Activated CD8-positive, alpha-beta memory T cell treated with anti-CD3 and anti-CD28 coated beads, Interleukin-2, amount 50 U/mL, for 4 hours (primary cell): ENCODE data around the gene SYNE1.
"Not testable (repeated sequence)": the region's sequence is repeated elsewhere in the genome, so short reads cannot be mapped to it uniquely, and the experiment has no call there.

Experiments
- DNase-seq: peaks from one replicate; pipeline ENCODE4 v3.0.0-alpha.2; 2020

Gene SYNE1

DNA sequence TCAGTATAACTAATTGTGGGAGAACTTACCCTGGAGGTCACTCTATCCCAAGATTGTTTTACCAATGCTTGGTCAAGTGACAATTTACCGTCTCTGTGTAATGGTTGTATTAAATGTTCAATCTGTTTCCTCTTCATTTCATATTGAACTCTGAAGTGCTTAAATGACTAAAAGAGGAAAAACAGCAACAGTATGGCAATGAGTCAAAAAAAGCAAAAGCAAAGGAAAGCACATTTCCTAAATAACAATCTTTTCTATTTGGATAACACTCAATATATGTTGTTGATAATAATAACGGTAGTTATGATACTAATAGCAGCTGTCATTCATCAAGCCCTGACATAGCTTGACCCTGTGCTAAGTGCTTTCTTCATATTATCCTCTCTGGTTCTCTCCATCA, 152.4 kb downstream of the SYNE1 start:
- no peak for DNase-seq

DNA sequence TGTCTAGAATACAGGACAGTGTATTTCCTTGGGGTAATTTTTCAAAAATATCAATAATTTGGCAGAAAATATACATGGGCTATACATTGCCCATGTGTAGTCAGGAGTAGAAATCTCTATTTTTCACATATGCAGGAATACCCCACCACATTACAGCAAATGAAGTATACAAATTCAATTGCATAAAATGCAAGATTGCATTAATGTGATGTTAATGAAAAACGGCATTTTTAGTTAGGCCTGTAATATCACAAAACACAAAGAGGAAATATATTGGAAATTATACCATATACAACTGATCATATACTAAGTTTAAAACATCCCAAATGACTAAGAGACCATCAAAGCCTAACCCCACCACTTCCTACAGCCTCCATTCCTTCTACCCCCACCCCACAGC, 154.9 kb downstream of the SYNE1 start:
- DNase-seq = no peak

DNA sequence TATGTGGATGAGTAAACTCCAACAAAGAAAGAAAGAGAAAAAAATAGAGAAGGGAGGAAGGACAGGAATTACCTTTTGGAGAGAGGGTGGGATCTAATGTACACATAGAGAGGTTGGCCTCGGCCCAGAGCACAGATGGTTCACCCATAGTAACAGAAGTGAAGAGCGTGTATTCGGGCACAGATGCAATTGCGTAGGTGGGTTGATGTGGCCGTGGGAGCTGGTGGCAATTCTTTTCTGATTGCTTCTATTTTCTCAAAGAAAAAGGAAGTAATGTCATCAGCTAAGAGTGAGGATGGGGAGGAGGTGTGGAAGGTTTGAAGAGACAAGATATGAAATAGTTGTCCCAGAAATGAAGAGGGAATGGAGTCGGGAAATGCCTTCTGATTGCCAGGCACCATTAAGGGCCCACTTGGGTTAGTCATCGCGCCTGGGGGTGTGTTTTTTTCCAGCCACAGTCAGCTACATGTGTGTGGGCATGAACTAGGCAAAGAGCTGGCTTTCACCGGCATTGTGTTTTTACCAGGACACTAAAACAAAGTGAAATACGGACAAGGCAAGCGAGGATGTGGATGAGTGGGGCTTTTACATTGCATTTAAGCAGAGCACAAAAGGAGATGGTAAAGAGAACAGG, 158.7 kb downstream of the SYNE1 start:
- DNase-seq = no peak

DNA sequence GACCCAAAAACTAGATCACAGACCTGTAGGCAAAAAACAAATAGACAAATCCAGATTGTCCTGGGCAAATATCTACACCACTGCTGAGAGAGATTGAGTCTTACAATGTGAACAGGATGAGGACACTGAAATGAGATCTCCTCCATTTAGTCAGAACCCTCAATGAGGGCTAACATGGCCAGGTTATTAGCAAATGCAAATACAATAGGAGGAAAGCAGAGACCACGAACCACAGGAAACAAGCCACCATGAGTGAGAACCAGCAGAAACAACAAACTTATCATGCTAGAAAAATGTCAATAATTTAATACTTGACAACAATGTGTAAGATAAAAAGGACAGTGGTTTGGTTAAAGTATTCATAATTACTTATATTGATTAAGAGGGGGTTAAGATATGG, 162.8 kb downstream of the SYNE1 start:
- no peak for DNase-seq

DNA sequence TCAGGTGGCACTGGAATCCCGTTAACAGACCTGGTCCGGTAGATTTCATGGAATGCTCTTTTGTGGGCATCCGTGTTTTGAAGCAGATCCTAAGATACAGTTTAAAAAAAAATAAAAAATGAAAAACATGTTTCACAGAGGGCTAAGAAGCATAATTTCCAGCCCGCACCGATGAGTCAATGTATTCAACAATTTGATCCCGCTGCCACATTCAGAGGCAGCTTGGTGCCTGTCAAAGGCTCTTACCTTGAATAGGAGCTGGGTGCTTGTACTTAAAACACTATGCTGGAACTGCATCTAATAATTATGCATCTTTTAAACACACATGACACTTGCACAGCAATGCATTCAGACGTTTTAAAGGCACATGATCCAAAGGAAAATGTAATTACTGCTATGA, 164.8 kb downstream of the SYNE1 start:
- DNase-seq = no peak

DNA sequence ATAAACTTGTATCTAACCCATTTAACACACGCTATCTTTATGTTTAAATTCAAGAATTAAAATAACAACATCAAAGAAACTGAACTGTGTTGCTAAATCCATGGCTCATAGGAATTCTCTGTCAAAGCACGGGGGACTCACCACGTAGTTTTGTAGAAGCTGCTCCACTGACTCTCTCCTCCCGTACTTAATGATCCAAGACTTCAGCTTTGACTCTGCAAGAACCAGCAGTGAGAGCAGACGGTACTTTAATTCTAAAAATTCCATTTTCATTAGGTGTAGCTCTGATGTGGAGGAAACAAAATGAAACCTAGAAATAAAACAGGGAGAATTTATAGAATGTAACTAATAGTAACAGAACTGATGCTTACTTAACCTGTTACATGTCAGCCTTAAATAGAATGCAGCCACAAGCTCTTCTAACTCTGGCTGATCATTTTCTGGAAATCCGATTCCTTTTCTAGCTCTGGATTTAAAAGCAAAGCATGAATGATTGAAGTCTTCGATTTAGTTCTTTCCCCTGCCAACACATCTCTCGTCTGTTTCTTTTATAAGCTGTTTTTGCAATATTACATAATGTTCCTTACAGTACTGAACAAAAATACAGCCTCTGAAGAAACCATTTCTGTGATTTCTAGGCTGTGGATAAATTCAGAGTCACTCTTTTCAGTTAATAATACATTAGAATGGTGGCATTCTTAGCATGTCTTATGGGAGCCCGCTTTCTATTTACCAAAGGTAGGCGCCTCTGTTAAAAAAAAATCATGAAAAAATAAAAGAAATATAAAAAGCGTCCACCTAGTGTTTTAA, 165.5 kb downstream of the SYNE1 start:
- no peak for DNase-seq

DNA sequence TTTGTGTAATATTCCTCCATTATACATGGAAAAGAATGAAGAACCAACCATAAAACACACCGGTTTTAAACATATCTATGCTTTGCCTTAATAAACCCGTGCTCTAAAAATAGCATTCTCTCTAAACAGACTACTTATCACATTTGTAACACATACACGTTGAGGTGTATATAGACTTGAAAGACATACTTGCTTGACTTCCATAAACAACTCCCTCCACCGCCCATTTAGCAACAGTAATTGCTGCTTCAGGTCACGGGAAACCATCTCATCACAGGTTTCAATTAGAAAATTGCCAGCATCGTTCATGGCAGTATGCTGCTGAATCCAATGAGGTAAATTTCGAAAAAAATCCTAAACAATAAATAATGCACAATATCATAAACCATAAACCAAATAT, 174.0 kb downstream of the SYNE1 start:
- no peak for DNase-seq

DNA sequence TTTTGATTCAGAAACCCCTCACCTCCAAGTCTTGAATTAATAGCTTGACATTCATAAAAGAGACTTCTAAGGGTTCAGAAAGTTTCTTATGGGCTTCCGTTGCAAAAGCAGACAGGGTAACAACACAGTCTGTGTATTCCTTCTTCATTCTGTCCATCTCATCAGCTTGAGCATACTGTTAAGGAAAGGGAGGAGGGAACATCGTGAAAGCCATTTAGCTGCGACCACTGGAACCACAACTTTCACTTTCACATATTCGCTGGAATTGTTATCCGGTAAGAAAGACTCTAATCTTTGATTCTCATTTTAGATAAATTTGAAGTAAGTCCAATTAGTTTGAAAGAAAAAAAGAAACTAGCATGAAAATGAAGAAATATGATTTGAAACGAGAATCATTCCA, 174.4 kb downstream of the SYNE1 start:
- DNase-seq = no peak

DNA sequence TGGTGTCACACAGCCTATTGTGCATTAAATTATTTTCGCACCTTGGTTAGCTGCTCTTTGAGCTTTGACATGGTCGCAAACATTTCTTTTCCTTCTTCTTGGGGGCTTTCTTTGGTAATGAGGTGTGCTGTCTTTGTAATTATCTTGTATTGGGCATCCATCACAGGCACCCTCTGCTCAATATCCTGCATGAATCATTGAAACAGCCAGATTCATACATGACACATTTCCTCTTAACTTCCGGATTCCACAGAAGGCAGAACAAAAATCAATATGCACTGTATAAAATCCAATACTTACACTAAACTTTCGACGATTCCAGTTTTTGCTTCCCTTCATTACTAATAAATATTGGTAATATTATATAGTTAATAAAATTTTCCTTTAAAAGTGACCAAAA, 175.6 kb downstream of the SYNE1 start:
- no peak for DNase-seq

DNA sequence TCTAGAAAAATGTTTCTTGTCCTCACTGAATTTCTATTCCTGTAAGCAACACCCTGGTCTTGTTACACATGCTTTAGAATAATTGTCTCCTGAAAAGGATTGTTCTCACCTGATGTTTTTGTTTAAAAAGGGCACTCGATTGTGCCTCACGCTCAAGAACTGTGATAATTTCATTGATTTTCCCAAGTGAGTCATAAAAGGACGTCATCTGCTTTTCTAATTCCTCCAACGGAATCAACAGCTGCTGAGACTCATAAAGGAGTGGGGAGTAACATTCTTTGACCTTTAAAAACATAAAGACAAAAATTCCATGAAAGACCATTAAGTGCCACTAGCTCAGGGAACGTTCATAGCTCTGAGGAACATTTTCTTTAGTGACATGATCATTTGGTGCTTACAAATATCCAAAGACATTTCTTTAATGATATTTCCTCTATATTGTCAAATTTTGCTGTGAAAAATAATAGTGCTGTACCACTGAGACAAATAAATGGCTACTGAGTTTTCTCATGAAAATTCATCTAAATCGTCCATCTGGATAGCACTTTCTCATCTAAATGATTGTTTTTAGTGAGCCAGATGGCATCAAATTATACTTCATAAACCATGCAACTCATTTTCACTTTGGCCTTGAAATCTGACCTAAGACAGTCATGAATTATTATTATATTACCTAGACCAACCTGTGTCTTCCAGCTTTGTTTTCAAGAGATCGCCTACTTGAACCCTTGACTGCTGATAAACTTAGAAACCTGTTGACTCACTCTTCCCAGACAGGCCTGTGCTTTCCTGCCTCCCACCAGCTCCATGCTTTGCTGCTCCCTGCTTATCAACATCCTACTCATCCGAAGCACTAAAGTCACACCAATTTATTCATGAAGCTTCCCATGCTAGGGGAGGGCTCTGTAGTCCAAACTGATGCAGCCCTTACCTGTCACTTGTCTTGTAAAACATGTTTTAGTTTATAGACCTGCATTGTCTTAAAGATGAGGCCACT, 178.2 kb downstream of the SYNE1 start:
- no peak for DNase-seq

DNA sequence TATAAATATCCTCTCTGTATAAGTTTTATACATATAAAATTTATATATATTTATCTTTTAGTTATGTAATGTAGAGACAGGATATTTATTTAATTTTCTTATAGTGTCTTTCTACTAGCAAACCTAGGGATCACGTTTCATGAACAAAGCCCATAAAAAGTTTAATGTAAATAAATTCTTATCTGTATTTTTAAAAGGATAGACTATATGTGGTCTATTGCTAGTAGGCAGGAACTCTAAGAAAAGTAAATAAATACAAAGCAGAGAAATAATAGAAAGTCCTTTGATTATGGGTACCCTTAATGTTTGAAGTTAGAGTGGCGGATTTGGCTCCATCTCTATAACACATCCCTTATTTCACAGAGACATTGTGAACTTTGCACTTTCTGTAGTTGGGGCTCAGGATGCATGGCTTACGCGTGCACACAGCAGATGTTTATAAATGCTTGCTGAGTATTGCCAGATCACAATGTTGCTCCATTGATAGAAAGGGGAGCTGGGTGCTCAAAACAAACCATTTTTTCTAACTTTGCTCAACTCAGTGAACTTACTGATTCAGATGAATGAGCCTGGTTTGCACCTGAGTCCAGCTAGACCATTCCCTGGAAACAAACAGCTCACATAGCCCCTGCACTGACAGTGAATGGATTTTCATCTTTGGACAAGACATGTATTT, 179.1 kb downstream of the SYNE1 start:
- DNase-seq = no peak

DNA sequence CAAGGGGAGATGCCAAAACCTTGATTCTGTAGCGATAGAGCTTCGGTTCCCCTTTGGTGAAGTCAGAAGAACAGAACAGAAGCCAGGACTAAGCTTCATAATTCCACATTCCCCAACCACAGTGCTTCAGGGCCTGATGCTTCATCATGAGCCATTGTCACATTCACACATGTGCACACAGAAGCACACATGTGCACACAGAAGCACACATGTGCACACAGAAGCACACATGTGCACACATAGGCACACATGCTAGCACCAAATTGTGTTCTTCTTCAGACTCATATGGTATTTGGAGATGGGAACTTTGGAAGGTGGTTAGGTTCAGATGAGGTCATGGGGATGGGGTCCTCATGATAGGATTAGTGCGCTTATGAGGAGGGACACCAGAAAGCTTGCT, 183.2 kb downstream of the SYNE1 start:
- DNase-seq = no peak

DNA sequence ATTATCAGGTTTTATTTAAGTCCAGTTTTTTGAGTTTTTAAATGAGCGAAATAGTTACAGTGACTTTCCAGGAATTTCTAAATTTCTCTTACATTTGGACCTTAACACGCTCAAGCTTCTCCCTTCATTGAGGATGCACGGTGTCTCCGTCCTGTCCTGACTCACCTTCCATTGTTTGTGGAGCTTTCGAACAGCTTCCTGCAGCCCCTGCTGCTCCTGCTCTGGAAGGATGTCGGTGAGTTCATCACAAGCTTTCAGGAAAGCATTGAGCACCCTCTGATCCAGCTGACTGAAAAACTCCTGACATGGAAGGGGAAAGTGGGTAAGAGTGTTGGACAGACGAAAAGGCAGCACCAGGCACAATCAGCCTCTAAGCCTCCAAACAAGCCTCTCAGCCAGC, 183.7 kb downstream of the SYNE1 start:
- no peak for DNase-seq

DNA sequence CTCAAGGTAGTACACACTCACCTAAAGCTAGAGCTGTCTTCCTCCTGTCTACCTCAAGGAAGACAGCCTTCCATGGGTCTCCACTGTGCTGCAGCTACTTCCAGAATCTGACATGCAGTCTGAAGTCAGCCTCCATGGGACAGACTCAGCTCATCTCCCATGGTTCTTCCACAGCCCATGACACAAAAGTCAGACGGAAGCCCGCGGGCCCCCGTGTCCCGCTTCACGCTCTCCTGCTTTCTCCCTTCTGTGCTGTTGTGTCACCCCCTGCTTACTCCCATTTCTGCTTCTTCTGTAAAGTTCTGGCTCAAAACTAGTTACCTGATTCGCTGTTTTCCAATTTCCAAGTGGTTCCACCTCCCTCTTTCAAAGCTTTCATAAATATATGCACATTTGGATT, 184.5 kb downstream of the SYNE1 start:
- DNase-seq = no peak

DNA sequence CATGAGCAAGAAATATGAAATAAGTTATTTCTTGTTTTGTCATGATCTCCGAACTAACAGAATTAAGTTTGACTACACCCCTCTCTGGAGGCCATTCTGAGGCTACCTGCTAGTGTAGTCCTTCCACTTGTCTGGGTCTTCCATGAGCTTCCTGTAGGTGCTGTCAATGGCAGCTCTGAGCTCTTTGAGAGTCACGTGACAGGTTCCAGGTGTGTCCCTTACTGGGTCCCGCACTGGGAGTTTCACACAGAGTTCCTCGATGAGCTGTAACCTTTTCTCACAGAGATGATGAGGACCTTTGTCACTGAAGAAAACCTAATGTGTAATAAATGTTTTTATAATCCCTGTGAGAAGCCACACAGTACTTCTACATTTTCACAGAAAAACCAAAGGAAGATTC, 186.6 kb downstream of the SYNE1 start:
- no peak for DNase-seq

DNA sequence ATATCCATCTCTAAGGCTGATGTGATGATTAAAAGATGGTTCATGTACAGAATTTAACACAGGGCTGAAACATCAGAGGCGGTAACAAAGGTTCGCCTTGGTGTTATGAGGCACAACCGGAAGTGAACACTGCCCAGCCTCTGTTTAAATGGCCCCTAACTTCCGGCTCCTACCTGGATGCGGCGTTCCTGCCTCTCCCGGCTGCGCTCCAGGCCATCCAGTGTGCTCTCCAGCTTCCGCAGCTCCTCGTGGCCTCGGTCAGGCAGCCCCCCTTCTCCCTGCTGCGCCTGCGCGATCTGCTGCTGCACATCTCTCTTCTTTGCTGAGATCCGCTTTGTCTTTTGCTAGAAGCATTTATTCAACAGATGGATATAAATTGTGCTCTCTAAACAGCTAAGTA, 195.3 kb downstream of the SYNE1 start:
- no peak for DNase-seq

DNA sequence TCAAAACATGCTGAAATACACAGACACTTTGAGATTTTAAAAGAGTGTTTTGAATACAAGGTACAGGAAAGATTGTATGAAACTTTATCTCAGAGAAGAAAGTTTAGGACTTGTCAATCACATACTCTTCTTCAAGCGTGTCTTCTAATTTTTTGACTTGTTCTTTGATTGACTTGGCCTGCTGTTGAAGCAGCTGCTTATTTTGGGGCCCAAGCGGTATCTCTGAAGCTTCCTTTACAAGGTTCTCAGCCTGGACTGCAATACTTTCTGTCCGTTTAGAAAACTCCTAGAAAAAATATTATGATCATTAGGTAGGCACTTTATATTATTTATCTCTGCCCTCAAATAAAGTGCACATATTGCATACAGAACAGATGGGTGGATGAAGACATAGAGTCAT, 201.3 kb downstream of the SYNE1 start:
- no peak for DNase-seq

DNA sequence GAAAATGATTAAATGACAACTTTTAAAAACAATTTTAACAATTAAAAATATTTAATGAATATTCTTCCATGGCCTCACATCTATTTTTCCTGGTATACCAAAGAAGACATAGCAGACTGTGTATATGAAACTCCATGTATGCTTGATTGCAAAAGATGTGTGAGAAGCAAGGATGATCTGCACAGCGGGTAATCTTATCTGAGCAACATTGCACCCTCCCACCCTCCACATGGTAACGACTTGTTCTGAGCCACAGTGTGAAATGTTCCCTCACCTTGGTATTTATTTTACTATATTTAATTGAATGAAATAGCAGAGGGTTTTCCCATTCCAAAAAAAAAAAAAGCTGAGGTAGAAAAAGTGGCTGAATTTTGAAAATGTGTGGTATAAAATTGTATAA, 204.4 kb downstream of the SYNE1 start:
- DNase-seq = no peak

DNA sequence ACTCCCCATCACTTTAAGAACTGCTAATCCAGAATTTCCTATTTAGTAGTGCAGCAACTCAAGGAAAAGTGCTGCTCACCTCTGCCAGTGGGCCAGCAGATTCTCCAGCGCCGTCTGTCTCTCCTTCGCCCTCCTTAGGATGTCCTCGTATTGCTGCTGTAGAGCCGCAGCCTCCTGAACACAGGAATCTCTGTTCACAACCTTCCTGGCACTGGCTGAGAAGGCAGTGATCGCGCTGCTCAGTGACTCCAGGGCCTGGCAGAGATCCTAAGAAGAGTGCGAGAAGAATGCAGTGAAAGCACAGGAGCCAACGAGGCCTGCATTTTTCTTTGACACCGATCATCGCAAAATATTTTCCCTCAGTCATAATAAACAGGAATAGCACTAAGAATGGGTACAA, 209.0 kb downstream of the SYNE1 start:
- no peak for DNase-seq

DNA sequence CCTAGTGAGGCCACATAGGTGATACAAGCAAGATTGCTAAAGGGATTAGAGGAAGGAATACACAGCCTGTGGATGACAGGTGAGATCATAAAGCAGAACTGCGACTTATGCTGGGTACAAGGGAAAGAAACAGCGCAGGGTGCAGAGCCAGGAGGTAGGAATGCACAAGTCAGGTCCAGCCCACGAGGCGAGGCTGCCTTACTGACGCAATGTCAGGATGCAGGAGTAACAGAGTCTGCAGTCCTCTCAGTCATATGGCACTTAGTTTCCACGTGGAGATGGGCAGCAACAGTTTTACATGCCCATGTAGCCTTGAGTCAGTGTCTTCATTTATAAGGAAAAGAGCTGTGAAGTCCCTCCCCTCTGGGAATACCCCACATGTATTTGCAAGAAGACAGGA, 210.9 kb downstream of the SYNE1 start:
- no peak for DNase-seq

DNA sequence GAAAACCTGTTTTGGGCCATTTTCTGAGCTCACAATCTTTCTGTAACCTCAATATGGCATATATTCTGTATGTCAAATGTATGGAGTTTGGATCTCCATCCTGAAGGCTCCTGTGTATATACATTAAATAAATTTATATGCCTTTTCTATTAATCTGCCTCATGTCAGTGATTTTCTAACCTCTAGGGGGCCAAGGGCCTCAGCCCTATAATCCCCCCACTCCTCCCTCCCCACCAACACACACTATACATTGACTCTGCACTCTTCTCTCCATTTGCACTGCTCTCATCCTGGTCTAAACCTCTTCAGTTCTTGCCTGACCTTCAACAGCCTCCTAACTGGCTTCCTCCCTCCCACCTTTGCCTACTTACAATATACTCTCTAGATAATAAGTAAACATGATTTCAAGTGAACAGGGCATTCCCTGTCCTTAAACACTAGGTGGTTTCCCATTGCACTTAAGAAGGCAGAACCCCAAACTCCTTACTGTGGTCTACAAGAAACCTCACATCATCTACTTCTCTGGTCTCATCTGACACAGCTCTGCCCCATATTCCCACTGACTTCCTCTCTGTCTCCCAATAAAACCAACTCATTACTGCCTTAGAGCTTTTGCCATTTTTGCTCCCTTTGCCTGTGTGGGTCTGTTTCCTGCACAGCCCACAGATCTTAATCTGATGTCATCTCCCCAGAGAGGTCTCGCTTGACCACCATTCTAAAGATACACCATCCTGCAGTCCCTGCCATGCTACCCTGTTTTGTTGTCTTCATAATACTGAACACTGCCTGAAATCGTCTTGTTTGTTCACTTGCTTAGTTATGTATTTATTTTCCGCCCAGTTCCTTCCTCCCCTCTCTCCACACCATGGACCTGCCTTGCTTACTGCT, 213.7 kb downstream of the SYNE1 start:
- no peak for DNase-seq

DNA sequence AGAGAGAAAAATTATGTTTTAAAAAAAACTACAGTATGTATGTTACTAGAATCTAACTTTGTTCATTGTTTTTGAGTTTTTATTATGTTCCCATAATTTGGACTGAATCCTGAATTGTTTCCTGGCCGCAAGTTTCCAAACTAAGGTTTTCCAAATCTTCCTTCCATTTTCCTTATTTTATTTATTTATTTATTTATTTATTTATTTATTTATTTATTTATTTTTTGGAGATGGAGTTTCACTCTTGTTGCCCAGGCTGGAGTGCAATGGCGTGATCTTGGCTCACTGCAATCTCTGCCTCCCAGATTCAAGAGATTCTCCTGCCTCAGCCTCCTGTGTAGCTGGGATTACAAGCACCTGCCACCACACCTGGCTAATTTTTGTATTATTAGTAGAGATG, 215.7 kb downstream of the SYNE1 start:
- not testable (repeated sequence) for DNase-seq
